ENCODE results near the gene SHANK1. TPM values are rescaled to one million over a fixed set of nuclear protein-coding genes. Genes with fewer than 3 reads are reported as not detected.
A peak's percentile ranks its signal among the peaks of the same experiment; 100 is the strongest.

Gene SHANK1
- total RNA-seq, 1 donor from 2014 or later, result 0.72 TPM

- DNase-seq (ENCODE audit: low spot score), result no peak
These were observed 60.1 kb downstream of the SHANK1 start for GRCh38 chr19:50659318-50660087.

- peak; percentile 63 for DNase-seq (ENCODE audit: low spot score)
These were observed 60.9 kb downstream of the SHANK1 start for GRCh38 chr19:50658441-50659317.

GRCh38 chr19:50657712-50658440, 61.7 kb downstream of the SHANK1 start:
- DNase-seq (ENCODE audit: low spot score), result peak; percentile 97

- no peak for DNase-seq (ENCODE audit: low spot score)
These were observed 62.4 kb downstream of the SHANK1 start for GRCh38 chr19:50657222-50657669.

DNA sequence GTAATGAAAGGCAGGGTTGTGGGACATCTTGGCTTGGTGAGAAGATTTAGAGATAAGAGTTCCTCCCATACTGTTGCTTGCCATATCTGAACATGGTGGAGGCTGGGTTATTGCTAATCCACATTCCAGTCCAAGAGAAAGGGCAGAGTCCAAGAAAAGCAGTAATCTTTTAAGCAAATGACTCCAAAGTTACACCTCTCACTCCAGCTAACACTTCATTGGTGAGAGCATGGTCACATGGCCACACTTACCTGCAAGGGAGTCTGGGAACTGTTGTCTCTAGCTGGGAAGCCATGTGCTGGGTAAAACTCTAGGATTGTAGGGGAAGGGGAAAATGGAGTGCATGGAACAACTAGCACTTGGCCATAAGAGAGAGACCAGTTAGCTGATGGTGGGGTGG, 64.7 kb downstream of the SHANK1 start:
- DNase-seq (ENCODE audit: low spot score), result no peak

GRCh38 chr19:50652722-50653121, 66.9 kb downstream of the SHANK1 start:
- DNase-seq (ENCODE audit: low spot score), result no peak

DNA sequence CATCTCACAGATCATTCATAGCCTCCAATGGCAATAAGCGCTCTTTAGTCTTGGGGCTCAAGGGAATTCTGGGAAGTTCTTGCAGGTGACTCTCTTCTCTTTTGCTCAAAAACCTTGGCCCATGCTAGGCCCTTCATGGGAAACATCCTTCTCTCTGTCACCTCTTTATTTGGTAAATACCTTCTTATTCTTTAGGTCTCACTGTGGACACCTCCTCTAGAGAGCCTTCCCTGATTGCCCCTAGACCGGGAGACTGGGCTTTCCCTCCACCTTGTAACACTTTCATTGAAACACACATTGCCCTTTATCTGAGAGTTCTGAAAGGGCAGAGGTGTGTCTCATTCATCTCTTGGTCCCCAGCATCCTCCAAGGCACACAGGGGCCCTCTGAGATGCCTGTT, 68.4 kb downstream of the SHANK1 start:
- DNase-seq (ENCODE audit: low spot score), result no peak

- DNase-seq (ENCODE audit: low spot score), result no peak
These were observed 69.9 kb downstream of the SHANK1 start, which contains the start of gene C19orf81 for GRCh38 chr19:50649433-50650391. C19orf81 (plus strand) TSS chr19:50649445; CDS start chr19:50649445, 0 bp downstream.

DNA sequence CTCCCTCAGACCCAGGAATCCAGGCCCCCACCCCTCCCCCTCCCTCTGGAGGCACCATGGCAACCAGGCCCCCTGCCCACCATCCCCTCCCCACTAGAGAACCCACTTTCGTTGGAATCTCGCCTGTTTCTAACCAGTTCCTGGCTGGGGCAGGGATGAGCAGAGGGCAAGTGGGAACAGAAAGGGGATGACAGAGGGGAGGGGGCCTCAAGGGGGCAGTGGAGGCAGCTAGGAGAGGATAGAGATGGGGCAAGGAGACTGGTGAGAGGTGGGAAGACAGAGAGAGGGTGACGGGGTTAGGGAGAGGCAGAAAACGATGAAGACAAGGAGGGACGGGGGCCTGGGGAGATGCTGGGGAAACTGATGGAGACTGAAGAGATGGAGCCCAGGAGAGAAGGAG, 70.9 kb downstream of the SHANK1 start:
- no peak for DNase-seq (ENCODE audit: low spot score)

GRCh38 chr19:50647879-50648615, 71.6 kb downstream of the SHANK1 start:
- no peak for DNase-seq (ENCODE audit: low spot score)

- peak; percentile 61 for DNase-seq (ENCODE audit: low spot score)
These were observed 73.4 kb downstream of the SHANK1 start for GRCh38 chr19:50646074-50646807.

DNA sequence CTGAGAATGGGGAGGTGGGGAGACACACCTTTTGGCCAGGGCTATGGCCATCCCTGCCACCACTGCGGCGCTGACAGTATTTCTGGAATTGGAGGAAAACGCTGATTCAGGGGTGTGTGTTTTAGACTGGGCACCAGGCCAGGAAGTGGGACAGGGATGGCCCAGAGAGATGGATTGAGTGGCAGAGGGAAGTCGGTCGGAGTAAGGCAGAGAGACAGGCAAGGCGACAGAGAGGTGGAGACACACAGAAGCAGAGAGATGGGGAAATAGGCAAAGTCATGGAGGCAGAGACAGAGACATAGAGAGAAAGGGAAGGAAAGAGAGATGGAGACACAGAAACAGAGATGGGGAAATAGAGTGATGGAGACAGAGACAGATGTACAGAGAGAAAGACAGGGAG, 74.5 kb downstream of the SHANK1 start:
- no peak for DNase-seq (ENCODE audit: low spot score)

- no peak for DNase-seq (ENCODE audit: low spot score)
These were observed 75.2 kb downstream of the SHANK1 start for GRCh38 chr19:50644315-50644915.

- DNase-seq (ENCODE audit: low spot score), result no peak
These were observed 79.2 kb downstream of the SHANK1 start for GRCh38 chr19:50640368-50640767.

GRCh38 chr19:50639121-50640112, 80.2 kb downstream of the SHANK1 start, which contains the start of gene SYT3:
SYT3 (minus strand) TSS chr19:50639881; CDS start chr19:50637411, 2,470 bp downstream.
- DNase-seq (ENCODE audit: low spot score), result peak; percentile 25

DNA sequence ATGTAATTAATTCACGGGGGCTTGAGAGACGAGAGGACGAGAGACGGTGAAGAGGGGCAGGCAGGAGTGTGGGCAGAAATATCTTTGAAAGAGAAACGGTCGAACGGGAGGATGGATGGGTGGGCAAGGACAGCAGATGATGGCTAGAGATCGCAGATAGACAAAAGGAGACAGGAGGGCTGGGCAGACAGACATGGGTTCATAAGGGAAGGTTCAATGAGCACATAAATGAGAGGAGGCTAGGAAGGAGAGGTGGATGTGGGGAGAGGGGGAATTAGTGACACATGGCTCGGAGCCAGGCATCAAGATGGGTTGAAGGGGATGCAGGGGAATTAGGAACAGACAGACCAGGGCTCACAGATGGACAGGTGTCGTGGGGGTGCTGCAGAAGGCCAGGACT, 81.0 kb downstream of the SHANK1 start:
- no peak for DNase-seq (ENCODE audit: low spot score)

DNA sequence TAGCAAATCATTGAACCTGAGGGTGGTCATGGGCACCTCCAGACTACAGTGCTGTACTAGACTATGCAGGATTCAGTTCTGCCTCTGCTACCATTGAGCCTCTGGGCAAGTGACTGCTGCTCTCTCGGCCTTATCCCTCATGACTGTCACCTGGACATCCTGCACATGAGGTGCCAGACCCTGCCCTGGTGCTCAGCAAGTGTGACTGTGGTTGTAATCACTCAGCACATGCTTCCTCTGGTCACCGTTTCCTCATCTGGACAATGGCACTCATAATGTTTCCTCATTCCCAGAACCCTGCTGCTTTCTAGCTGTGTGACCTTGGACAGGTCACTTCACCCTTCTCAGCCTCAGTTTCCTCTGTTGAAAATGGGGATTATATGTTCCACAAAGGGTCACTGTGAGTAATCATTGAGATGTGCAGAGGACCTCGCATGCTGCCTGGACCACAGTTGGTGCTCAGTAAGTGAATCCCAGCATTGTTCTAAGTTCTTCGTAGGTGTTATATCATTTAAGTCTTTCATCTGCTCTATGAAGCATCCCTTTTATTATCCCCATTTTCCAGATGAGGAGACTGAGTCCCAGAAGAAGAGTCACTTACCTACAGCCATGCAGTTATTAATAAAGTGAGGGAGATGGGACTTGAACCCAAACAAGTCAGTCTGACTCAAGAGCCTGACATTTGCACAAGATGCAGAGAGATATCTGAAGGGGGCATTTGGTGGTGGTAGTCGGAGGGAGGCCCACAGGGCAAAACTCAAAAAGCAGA, 83.1 kb downstream of the SHANK1 start:
- no peak for DNase-seq (ENCODE audit: low spot score)
